GM21526 (cell line): ENCODE data around the gene ETF1.

Source experiments
- ATAC-seq: cut with Tn5 transposase; IDR thresholded peaks from one replicate; pipeline ENCODE4 v1.9.1; 2021; ENCODE audit warnings: moderate library complexity; ENCODE audit not compliant: unreplicated experiment, low FRiP score

ETF1 gene

DNA sequence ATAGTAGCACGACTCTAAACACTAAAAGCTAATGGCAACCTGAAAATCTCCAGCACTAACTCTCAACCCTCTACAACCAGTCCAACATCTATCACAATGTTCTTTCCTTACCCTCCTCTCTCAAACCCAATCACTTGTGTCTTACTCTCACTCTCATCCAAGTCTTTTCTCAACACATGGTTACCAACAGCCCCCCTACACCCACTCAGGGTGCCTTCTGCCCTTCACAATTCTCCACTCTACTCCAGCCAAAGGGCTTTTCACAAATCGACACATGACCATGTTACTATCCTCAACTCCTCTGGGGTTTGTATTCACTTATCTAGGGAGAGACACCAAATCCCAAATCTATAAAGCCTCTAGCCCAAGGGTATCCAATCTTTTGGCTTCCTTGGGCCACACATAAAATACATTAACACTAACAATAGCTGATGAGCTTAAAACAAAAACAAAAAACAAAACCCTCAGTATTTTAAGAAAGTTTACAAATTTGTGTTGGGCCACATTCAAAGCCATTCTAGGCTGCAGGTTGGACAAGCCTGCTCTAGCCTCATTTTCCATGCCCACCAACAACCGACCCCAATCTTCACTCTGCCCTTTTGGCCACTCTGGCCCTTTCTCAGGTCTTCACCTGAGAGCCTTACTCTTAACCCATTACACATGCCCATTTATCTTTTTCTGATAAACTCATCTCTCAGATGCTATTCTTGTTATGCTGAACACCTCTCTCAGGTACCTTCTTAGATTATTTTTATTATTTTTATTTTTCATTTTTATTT lies 20.5 kb upstream of the ETF1 start:
- ATAC-seq, result no peak

DNA sequence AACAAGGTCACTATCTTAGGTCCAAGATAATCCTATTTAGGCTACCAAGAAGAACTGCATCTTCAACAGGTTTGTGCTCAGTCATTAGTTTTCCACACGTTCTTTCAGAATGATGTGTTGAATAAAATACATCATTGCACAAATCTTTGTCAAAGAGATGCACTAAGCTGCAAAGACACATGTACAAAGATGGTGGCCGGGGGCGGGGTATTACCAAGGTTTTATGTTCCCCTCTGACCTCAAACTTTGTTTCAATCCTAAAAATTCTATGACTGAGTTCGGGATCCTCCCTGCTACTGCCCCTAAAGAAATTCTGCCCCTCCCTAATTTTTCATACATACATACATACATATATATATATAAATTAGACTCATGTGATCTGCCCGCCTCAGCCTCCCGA lies 17.9 kb upstream of the ETF1 start:
- ATAC-seq, result no peak

GRCh38 chr5:138559937-138560336 lies 16.9 kb upstream of the ETF1 start:
- no peak for ATAC-seq

- ATAC-seq, result no peak
Measured at GRCh38 chr5:138557677-138558076, 14.6 kb upstream of the ETF1 start.

DNA sequence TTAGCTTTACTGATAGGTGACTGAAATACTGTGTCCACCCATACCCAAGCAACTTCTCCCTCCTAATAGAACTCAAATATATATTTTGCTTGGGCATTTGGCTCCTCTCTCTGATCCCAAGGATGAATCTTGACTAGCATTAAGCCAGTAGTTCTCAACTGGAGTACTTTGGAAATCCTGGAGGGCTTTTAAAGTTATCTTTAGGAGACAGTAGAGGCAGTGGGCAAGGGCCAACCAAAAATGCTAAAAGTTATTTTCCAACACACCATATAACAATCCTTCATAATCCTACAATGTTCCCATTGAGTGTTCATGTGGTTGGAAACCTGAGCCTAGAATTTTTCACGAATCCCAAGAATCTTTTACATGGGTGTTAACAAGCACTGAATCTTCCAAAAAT lies 11.1 kb upstream of the ETF1 start:
- no peak for ATAC-seq

GRCh38 chr5:138553437-138554095 lies 10.5 kb upstream of the ETF1 start:
- no peak for ATAC-seq

DNA sequence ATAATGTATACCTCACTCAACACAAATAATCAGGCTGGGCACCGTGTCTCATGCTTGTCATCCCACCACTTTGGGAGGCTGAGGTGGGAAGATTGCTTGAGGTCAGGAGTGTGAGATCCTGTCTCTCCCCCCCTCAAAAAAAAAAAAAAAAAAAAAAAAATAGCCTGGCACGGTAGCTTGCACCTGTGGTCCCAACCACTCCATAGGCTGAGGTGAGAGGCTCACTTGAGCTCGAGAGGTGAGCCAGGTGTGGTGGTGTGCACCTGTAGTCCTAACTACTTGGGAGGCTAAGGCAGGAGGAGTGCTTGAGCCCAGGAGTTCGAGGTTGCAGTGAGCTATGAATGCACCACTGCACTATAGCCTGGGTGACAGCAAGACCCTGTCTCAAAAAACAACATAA lies 9.6 kb upstream of the ETF1 start:
- no peak for ATAC-seq

GRCh38 chr5:138549414-138549813 lies 6.4 kb upstream of the ETF1 start:
- ATAC-seq, result no peak

DNA sequence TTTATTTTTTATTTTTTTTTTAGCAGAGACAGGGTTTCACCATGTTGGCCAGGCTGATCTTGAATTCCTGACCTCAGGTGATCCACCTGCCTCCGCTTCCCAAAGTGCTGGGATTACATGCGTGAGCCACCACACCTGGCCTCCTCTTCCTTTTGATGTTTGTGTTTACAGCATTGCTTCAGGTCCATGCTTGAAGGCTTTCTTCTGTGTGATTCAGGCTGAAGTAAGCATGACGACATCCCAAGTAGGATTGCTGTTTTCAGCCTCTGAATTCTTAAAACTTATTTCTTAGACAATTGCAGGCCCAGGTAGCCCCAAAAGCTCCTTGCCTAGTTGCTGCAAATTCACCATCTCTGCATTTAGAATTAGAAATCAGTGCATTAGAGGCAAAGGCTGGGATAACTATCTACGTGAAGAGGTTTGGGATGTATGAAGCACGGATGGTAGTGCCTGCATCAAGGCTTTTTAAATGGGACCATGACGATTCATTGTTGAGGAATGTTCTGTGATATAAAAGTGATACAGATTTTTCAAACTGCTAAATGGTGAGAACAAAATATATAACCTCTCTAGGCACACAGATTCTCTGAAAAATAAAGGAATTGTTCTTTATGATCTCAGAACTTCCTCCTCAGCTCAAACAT lies 3.0 kb upstream of the ETF1 start:
- no peak for ATAC-seq

DNA sequence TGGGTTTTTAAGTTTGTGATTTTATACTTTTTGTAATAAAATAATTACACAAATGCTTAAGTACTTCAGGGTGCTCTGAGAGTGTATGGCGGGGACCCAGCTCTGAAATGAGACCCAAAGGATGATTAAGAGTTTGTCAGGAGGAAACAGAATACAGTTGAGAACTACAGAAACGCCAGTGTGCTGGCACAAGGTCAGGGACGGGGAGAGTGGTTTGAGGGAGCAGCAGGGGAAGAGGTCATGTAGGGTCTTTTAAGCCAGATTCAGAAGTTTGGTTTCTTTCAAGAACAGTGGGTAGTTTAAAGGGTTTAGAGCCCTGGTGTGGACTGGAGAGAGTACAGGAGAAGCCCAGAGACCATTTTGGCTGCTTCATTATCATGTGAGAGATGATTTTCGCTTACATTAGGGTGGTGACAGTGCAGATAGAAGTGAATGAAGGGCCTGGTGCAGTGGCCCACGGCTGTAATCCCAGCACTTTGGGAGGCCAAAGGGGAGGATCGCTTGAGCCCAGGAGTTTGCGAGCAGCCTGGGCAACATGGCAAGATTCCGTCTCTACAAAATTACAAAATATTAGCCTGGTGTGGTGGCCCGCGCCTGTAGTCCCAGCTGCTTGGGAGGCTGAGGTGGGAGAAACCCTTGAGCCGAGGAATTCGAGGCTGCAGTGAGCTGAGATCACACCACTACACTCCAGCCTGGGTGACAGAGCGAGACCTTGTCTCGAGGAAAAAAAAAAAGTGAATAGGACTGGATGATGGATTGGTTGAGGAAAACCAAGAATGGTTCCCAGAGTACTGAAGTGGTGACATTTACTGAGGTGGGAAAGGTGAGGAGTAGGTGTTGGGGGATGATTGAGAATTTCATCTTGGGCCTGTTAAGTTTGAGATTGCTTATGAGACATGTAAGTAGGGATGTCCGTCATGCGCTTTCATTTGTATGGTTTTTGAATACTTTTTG lies 1.4 kb upstream of the ETF1 start:
- ATAC-seq, result no peak

DNA sequence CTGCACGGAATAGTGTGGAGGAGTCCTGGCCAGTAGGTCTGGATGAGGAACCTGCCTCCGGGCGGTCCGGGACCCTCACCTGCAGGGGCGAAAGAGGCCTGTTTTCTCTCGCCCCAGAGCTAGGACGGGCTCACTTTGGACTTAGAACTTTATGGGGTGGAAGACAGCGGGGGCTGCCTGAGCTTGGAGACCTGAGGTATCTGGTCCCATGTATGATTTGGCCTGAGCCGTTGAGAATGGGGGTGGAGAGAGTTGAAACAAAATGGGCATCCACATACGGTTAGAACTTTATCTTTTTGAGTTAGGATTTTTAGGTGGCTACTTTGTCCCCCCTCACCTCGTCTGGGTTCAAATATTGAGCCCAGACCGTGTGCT lies 681 bp upstream of the ETF1 start:
- ATAC-seq, result peak; percentile 38

- no peak for ATAC-seq
Measured at GRCh38 chr5:138542180-138542955, 668 bp downstream of the ETF1 start.

GRCh38 chr5:138541511-138542179 lies 1.4 kb downstream of the ETF1 start:
- no peak for ATAC-seq

DNA sequence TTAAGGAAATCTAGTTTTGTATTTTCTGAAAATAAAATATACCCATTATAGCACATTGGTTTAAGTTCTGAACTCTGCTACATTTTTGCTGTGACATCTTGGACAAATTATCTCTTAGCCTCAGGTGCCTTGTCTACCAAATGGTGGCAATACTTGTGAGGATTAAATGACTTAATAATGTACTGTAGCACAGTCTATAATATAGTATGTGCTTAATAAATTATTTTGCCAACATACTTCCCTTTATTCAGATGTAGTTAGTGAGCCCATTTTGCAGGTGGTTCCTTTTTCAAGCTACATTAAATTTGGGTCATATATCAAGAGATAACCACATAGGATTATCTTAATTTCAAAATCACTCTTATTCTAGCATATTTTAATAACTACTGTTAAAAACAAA lies 3.2 kb downstream of the ETF1 start:
- ATAC-seq, result no peak

GRCh38 chr5:138538943-138539627 lies 4.0 kb downstream of the ETF1 start:
- ATAC-seq, result no peak

DNA sequence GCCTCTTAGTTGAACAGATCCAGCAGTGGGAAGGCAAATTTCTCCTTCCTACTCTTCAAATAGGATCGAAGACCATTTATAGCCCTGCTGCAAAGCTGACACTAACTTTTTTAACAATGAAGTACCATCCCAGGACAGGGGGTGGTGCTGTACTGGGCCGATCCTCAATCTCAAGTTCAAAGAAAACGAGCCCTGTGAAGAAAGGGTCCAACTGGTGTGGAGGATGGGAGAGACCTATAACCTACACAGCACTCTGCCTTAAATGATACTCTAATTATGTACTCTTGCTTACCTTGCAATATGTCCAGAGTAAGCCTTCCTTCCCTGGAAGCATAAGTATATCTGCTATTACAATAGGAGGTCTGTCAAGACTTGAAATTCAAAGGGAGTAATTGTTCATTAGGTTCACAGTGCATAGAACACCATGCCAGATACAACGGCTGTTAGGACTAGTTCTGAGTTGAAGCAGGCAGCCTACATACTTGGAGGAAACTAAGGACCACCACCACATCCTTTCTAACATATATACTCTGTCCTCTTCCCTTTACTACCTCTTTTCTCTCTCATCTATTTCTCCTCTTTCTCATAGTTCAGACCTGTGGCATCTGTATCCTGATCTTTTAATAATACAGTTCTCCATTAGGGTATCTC lies 6.2 kb downstream of the ETF1 start:
- no peak for ATAC-seq

GRCh38 chr5:138536215-138536614 lies 6.8 kb downstream of the ETF1 start:
- no peak for ATAC-seq
